Psoas muscle (tissue), 8 donors: ENCODE data around the gene ZNF225. TPM values are rescaled to one million over a fixed set of nuclear protein-coding genes. Genes with fewer than 3 reads are reported as not detected.
A peak's percentile ranks its signal among the peaks of the same experiment; 100 is the strongest.

ENCODE experiments used
- ATAC-seq, 4 donors: fragments of 200-7000 bp; cut with Tn5 transposase; one replicate each; pipeline ENCODE4 v1.9.1; 2020; ENCODE audit warnings: moderate library complexity in 3 of 4, mild to moderate bottlenecking in 2 of 4
- DNase-seq, 2 donors: peaks; one replicate each; pipeline ENCODE4 v3.0.0-alpha.2; 2020
- H3K27ac ChIP-seq: fragments of 200-600 bp; one replicate; pipeline ENCODE4 v1.8.0; 2022
- H3K27me3 ChIP-seq, 3 donors: fragments of 200-600 bp in 1 of 3; one replicate each; pipeline versions ENCODE4 v1.6.1 to v1.8.0; 2013 to 2022; ENCODE audit warnings: low read length in 2 of 3, mild to moderate bottlenecking in 2 of 3, moderate library complexity in 1 of 3; ENCODE audit not compliant: insufficient read depth in 3 of 3
- H3K36me3 ChIP-seq, 2 donors: fragments of 200-600 bp in 1 of 2; one replicate each; pipeline versions ENCODE4 v1.6.1 to v1.8.0; 2013 to 2022; ENCODE audit warnings: low read depth in 1 of 2, mild to moderate bottlenecking in 1 of 2, moderate library complexity in 1 of 2; ENCODE audit not compliant: insufficient read depth in 1 of 2
- H3K4me1 ChIP-seq: fragments of 200-600 bp; one replicate; pipeline ENCODE4 v1.8.0; 2022
- H3K4me3 ChIP-seq: fragments of 200-600 bp; one replicate; pipeline ENCODE4 v1.8.0; 2022; ENCODE audit warnings: mild to moderate bottlenecking
- H3K9me3 ChIP-seq: fragments of 200-600 bp; one replicate; pipeline ENCODE4 v1.8.0; 2022
- CTCF ChIP-seq: fragments of 200-600 bp; IDR thresholded peaks from one replicate; pipeline ENCODE4 v1.8.0; 2022; ENCODE audit warnings: antibody characterized with exemption
- WGBS, 3 donors: extraction: QIAGEN DNeasy Blood & Tissue Kit; methylation state at CpG; one replicate each; pipeline versions ENCODE4 v1.1.6 to v1.1.7; 2013; 5-methylcytosine and 5-hydroxymethylcytosine counted together
- intact Hi-C, 2 donors: fragments of 100-400 bp; cut with DNase I; formaldehyde crosslinking; loops; one replicate each; pipeline versions ENCODE4 v1.11.0 to v1.14.2; 2022
- polyA plus RNA-seq, 3 donors: library from polyadenylated mRNA; stranded (reverse); fragments of 200-250 nt; gene quantifications; one replicate each; pipeline ENCODE4 v1.2.3, GENCODE V29; 2013
- total RNA-seq, 4 donors: library from RNA; stranded (reverse); fragmentation: NEBNext Ultra II Directional in 2 of 4; extraction: Animal tissue kit (Norgen Biotek cat#: 25700) in 2 of 4; gene quantifications; one replicate each; pipeline versions ENCODE4 v1.2.1 to v1.2.4, GENCODE V29; 2021 to 2023
- donor health status: healthy with polysubstance abuse.
- donor health status: DM: no; HTN: no; CAD: no; lungs with moderate emphysema.
- donor health status: Bipolar disorder and iron deficiency.
- donor health status: healthy.
- donor health status: DM: yes; HTN: yes; CAD: no.
- donor health status: DM: no; HTN: no; CAD: no.
- donor health status: DM: no; HTN: no; CAD: no.
- donor health status: DM: yes; HTN: yes; CAD: no.

Gene ZNF225
- total and polyA plus RNA-seq, 7 donors = 0.46 to 2.9 (median 1.3) TPM

GRCh38 chr19:44072543-44073401, 40.4 kb upstream of the ZNF225 start:
- no peak for TF ChIP-seq CTCF
- 16 to 18% (median 18%) methylated on average over 18 of the region's 18 CpGs for WGBS, 3 donors

GRCh38 chr19:44076325-44076724, 36.9 kb upstream of the ZNF225 start:
- no peak for ATAC-seq
- no peak for DNase-seq
- peaks cover 5 to 53% of the 10 kb centered on the region in 2 donors for H3K36me3 ChIP-seq
- H3K9me3 ChIP-seq = peaks cover 14% of the 10 kb centered on the region
- no peak overlapping the region for H3K4me3 ChIP-seq
- peaks cover 8% of the 10 kb centered on the region for H3K4me1 ChIP-seq
- TF ChIP-seq CTCF = no peak
- H3K27ac ChIP-seq = no peak overlapping the region
- intact Hi-C loops = no loop called here
- H3K27me3 ChIP-seq = no peaks in the 10 kb centered on the region
- 65 to 83% (median 80%) methylated on average over 2 of the region's 2 CpGs for WGBS, 3 donors

More at GRCh38 chr19:44072543-44073401, 40.4 kb upstream of the ZNF225 start:
- Histone ChIP-seq H3K27me3 (no peaks in the 10 kb centered on the region), H3K4me1 (peaks cover 10% of the 10 kb centered on the region), H3K9me3 (peaks cover 48% of the 10 kb centered on the region), H3K36me3 (peaks cover 0 to 25% of the 10 kb centered on the region in 2 donors), H3K27ac (peak overlapping the region; percentile 63), H3K4me3 (peak overlapping the region; percentile 85)
- peak in 1 of 4 donors; percentile 26 for ATAC-seq
- intact Hi-C loops = loop anchor here in 1 of 2 donors (2.0 kb wide), 1 partner anchor 22 kb away; the partner anchor contains the start of gene ZNF224
- DNase-seq = no peak

GRCh38 chr19:44092108-44092507, 21.1 kb upstream of the ZNF225 start:
- peaks cover 0 to 22% of the 10 kb centered on the region in 2 donors for H3K36me3 ChIP-seq
- H3K4me1 ChIP-seq = no peaks in the 10 kb centered on the region
- DNase-seq (no peak), ATAC-seq (no peak)
- WGBS, 3 donors = 65 to 72% (median 66%) methylated on average over 4 of the region's 4 CpGs
- no peak overlapping the region for H3K4me3 ChIP-seq
- peaks cover 5% of the 10 kb centered on the region for H3K9me3 ChIP-seq
- no peak overlapping the region for H3K27ac ChIP-seq
- TF ChIP-seq CTCF = no peak
- intact Hi-C loops = loop anchor here (10.0 kb wide), 2 partner anchors 87 to 107 kb away; partner anchors contain the start of genes ZNF155 (in 1 of the 2) and ZNF230 (in 1 of the 2)
- H3K27me3 ChIP-seq = no peaks in the 10 kb centered on the region

- peak; percentile 90 to 93 for DNase-seq
- Histone ChIP-seq H3K4me1 (no peaks in the 10 kb centered on the region), H3K36me3 (peaks cover 3 to 30% of the 10 kb centered on the region in 2 donors), H3K27ac (peak within 1 kb of the TSS; percentile 70), H3K9me3 (peaks cover 5% of the 10 kb centered on the region), H3K4me3 (peak within 1 kb of the TSS; percentile 83), H3K27me3 (no peaks in the 10 kb centered on the region)
- WGBS, 3 donors = 0% methylated on average over 50 of the region's 50 CpGs
- TF ChIP-seq CTCF = no peak
- intact Hi-C loops = loop anchor here (2.0 to 10.0 kb wide), 5 partner anchors 17 to 109 kb away; partner anchors contain the start of genes ZNF155 (in 1 of the 2), ZNF225 (in 1 of the 2), ZNF230 (in 1 of the 2) and ZNF284 (in 1 of the 2)
- peak; percentile 97 to 100 (median 100) for ATAC-seq
Observed at GRCh38 chr19:44093931-44094765, 19.1 kb upstream of the ZNF225 start, which contains the start of gene ZNF224. Gene ZNF224 (plus strand): TSS chr19:44094361. CDS start chr19:44097874, 3,513 bp downstream.
